ENCODE data around the gene MSL2. TPM values are rescaled to one million over a fixed set of nuclear protein-coding genes. Genes with fewer than 3 reads are reported as not detected.
"Not testable (repeated sequence)": the region's sequence is repeated elsewhere in the genome, so short reads cannot be mapped to it uniquely, and the experiment has no call there.

Gene MSL2
- total and polyA plus RNA-seq, 2 of the 8 experiments (the other 6 are each of a cell fraction or from before 2014, with no cell fraction given) = 9.1 to 41.8 TPM

DNA sequence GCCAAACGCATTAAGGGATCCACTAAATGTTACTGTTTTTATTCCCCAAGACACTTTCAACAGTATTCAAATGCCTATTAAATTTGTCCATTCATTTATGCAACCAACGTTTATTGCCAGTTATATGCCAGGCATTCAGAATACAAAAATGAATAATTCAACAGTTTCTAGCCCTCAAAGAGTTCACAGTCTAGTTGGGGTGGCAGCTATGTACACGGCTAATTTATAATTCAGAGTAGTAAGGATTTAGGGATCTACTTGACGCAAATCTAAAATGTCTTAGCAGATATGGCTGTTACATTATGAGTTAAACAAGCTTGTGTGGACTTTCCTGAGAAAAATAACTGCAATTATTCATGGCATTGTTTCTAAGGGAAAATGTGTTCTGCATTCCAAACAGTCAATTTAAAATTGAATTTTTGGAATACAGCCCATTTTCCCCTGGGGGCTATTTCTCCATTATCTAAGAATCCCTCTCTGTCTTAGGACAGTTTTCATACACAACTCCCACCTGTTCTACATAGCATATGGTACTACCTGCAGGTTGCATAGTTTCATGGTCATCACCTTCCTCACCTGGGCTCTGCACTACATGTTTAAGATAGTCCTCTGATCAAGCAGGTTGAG, 11.5 kb upstream of the MSL2 start (continued):
- TF ChIP-seq EP300 (IDR thresholded peaks at IDR 0.05; ENCODE audit: borderline replicate concordance in 1 of 2, low read depth in 2 of 2, low read length in 2 of 2) (no peak), BRCA1 (IDR thresholded peaks at IDR 0.05; ENCODE audit: low read depth, low read length) (no peak), YY1 (IDR thresholded peaks at IDR 0.05; ENCODE audit: low read depth, low read length) (no peak), KDM4A (IDR thresholded peaks at IDR 0.05; ENCODE audit: low read depth, low read length, severe bottlenecking) (no peak)

DNA sequence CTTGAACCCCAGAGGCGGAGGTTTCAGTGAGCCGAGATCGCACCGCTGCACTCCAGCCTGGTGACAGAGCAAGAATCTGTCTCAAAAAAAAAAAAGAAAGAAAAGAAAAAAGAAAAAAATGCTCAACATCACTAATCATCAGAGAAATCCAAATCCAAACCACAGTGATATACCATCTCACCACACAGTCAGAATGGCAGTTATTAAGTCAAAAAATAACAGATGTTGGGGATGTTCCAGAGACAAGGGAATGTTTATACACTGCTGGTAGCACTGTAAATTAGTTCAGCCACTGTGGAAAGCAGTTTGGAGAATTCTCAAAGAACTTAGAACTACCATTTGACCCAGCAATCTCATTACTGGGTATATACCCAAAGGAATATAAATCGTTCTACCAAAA, 3.1 kb upstream of the MSL2 start:
- H3K4me3 ChIP-seq (ENCODE audit: extremely low read depth in 1 of 4, insufficient read depth in 2 of 4, low read depth in 3 of 4, low read length in 4 of 4); H4K8ac ChIP-seq (ENCODE audit: extremely low read depth, insufficient read depth, low read length); H3K56ac ChIP-seq (replicated peaks; ENCODE audit: insufficient read length, low read depth, low read length); H3K14ac ChIP-seq (ENCODE audit: insufficient read length); H2BK20ac ChIP-seq (ENCODE audit: low read length); H4K20me1 ChIP-seq (replicated peaks in 1 of 2; ENCODE audit: control insufficient read depth in 1 of 2, insufficient read depth in 2 of 2, low read length in 2 of 2); H4K5ac ChIP-seq (ENCODE audit: insufficient read length, low read depth, low read length); H3K4me2 ChIP-seq (ENCODE audit: insufficient read depth in 1 of 2, low read depth in 2 of 2, low read length in 2 of 2); DNase-seq (ENCODE audit: low read depth in 1 of 2, low spot score in 2 of 2); H2BK5ac ChIP-seq (ENCODE audit: low read depth, low read length); H3K27me3 ChIP-seq (replicated peaks in 1 of 4; ENCODE audit: control insufficient read depth in 3 of 4, extremely low read depth in 1 of 4, insufficient read depth in 3 of 4, low read length in 3 of 4); FAIRE-seq; H2BK15ac ChIP-seq (ENCODE audit: low read length); H2BK12ac ChIP-seq (ENCODE audit: low read depth, low read length); CTCF ChIA-PET (ENCODE audit: partially characterized antibody); H3K18ac ChIP-seq (ENCODE audit: extremely low read depth, low read length); H3K4me1 ChIP-seq (replicated peaks in 1 of 4; ENCODE audit: control insufficient read depth in 3 of 4, insufficient read depth in 4 of 4, low read length in 3 of 4); H3K9me3 ChIP-seq (ENCODE audit: insufficient read depth in 2 of 2, low read depth in 1 of 2, low read length in 1 of 2); H4K91ac ChIP-seq (replicated peaks; ENCODE audit: insufficient read length, low read length); H3K27ac ChIP-seq (ENCODE audit: low read depth, low read length); H3K36me3 ChIP-seq (ENCODE audit: control insufficient read depth in 2 of 4, insufficient read depth in 4 of 4, low read length in 3 of 4); H3K4ac ChIP-seq (replicated peaks; ENCODE audit: insufficient read length, low read depth, low read length); H2AFZ ChIP-seq (ENCODE audit: low read length); H2AK5ac ChIP-seq (ENCODE audit: low read depth, low read length); H3K79me1 ChIP-seq (ENCODE audit: low read depth, low read length); H2BK120ac ChIP-seq (replicated peaks; ENCODE audit: low read depth, low read length); H3K9ac ChIP-seq (replicated peaks in 1 of 4; ENCODE audit: extremely low read depth in 1 of 4, low read depth in 3 of 4, low read length in 3 of 4); H3K23ac ChIP-seq (ENCODE audit: insufficient read length): not testable (repeated sequence)
- H3K79me2 ChIP-seq (ENCODE audit: control insufficient read depth in 1 of 2, insufficient read depth in 2 of 2, low read length in 2 of 2) = peaks cover 10% of the 10 kb centered on the region in 2 experiments
- POLR2A ChIA-PET (ENCODE audit: partially characterized antibody) = interaction anchor here (6.6 kb wide), 1 partner anchor 16 kb away, joined by 86 read pairs; no protein-coding TSS in a partner anchor
- H3K23me2 ChIP-seq (ENCODE audit: low read depth, low read length) = peaks cover 10% of the 10 kb centered on the region; the same call in 1 of the 2 replicates
- WGBS, 2 experiments (ENCODE audit: extremely low coverage in 1 of 2, insufficient coverage in 1 of 2, insufficient read length in 1 of 2, insufficient replicate concordance in 2 of 2, low coverage in 1 of 2, low lambda C conversion rate in 2 of 2, missing lambda C conversion rate in 1 of 2) = 93% methylated on average over 5 of the region's 5 CpGs; no CpG with 5 or more reads in 1 of the 2 experiments
